ENCODE measurements around the gene PTGES3L. TPM values are rescaled to one million over a fixed set of nuclear protein-coding genes. Genes with fewer than 3 reads are reported as not detected.
"Not testable (repeated sequence)": the region's sequence is repeated elsewhere in the genome, so short reads cannot be mapped to it uniquely, and the experiment has no call there.

The PTGES3L gene
- polyA plus RNA-seq, 1 experiment, result 3.3 TPM

DNA sequence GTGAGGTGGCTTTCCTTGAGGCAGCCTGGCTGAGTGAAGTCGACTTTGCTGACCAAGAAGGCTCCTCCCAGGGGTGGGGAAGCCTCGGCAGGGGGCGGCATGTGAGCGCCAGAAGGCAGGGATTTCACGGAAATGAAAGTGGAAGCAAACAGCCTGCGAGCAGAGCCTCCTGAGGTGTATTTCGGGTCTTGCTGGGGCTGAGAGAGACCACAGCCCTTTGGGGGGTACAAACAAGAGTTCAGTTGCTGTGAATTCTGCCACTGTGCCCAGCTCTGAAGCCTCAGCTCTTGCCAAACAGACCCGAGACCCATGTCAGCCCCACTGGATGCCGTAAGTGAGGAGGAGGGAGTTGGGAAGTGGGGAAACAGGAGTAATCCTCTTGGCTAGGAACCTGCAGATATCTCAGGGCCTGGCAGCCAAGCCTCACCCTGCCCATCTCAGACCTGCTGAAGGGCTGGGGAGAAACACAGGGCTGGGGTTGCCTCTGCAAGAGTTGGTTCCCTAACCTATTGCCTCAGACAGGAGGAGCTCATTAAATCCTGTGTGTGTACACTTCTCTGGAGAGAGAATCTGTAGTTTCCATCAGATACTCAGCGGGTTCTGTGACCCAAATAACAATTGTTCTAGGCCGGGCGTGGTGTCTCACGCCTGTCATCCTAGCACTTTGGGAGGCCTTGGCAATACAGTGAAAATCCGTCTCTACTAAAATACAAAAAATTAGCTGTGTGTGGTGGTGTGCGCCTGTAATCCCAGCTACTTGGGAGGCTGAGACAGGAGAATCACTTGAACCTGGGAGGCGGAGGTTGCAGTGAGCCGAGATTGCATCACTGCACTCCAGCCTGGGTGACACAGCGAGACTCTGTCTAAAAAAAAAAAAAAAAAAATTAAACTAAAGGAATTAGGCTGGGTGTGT lies 27.0 kb upstream of the PTGES3L start, which contains the start of gene IFI35:
Gene IFI35, plus strand, starts transcription at position 146 of the 913 bp plus-strand sequence. Its CDS starts 164 bp downstream, at position 310.
- peak; percentile 51 for DNase-seq (ENCODE audit: low read depth)
- peak within 1 kb of the TSS; percentile 58 for H3K4me3 ChIP-seq (ENCODE audit: low read depth, low read length)
- CTCF ChIA-PET, result interaction anchor here (0.5 to 1.5 kb wide), 3 partner anchors 9 to 300 kb away, joined by 3 to 4 read pairs (median 3); partner anchors contain the start of gene RPL27
- TF ChIP-seq, protein P1, sequence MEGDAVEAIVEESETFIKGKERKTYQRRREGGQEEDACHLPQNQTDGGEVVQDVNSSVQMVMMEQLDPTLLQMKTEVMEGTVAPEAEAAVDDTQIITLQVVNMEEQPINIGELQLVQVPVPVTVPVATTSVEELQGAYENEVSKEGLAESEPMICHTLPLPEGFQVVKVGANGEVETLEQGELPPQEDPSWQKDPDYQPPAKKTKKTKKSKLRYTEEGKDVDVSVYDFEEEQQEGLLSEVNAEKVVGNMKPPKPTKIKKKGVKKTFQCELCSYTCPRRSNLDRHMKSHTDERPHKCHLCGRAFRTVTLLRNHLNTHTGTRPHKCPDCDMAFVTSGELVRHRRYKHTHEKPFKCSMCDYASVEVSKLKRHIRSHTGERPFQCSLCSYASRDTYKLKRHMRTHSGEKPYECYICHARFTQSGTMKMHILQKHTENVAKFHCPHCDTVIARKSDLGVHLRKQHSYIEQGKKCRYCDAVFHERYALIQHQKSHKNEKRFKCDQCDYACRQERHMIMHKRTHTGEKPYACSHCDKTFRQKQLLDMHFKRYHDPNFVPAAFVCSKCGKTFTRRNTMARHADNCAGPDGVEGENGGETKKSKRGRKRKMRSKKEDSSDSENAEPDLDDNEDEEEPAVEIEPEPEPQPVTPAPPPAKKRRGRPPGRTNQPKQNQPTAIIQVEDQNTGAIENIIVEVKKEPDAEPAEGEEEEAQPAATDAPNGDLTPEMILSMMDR (IDR thresholded peaks at IDR 0.05; ENCODE audit: insufficient read depth, low read depth, low read length), result peak; percentile 37; the same call in 1 of the 2 replicates
- POLR2A ChIA-PET, result interaction anchor here (0.6 to 1.2 kb wide), 2 partner anchors 9 to 312 kb away, joined by 3 to 4 read pairs; no protein-coding TSS in a partner anchor
- peaks cover 6% of the 10 kb centered on the region for H3K36me3 ChIP-seq (ENCODE audit: control insufficient read depth, insufficient read depth, low read length)
- no peaks in the 10 kb centered on the region for H3K27me3 ChIP-seq (ENCODE audit: control insufficient read depth, insufficient read depth, low read length)

DNA sequence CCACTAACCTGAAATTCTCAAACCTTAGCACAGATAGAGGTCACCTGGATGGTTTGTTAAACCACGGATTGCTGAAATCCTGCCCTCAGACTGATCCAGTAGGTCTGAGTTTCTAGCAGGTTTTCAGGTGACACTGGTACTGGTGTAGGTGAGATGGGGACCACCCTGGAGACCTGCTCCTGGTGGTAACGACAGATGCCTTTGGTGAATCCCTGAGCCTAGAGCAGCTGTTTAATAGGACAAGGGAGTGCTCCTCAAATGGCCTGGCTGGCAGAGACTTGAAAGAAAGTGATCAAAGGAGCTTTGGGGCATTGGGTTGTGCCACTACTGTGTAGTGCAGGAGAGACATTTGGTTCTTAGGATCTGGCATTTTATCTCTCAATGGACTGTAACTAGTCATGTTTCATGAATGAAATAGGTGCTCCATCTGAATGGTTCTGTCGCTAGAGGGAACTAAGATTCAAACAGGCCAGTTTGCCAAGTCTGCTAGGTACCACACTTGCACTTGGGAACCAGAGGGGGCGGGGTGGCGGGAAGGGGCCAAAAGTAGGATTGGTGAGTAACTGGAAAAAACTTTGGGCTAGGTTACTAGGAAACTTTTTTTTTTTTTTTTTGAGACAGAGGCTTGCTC lies 23.8 kb upstream of the PTGES3L start:
- CTCF ChIA-PET, result no interaction called here
- Histone ChIP-seq H3K36me3 (ENCODE audit: control insufficient read depth, insufficient read depth, low read length) (peaks cover 9% of the 10 kb centered on the region), H3K4me3 (ENCODE audit: low read depth, low read length) (no peak overlapping the region), H3K27me3 (ENCODE audit: control insufficient read depth, insufficient read depth, low read length) (no peaks in the 10 kb centered on the region)
- TF ChIP-seq, protein P1 (IDR thresholded peaks at IDR 0.05; ENCODE audit: insufficient read depth, low read depth, low read length), result no peak
- DNase-seq (ENCODE audit: low read depth), result no peak
- POLR2A ChIA-PET, result no interaction called here

DNA sequence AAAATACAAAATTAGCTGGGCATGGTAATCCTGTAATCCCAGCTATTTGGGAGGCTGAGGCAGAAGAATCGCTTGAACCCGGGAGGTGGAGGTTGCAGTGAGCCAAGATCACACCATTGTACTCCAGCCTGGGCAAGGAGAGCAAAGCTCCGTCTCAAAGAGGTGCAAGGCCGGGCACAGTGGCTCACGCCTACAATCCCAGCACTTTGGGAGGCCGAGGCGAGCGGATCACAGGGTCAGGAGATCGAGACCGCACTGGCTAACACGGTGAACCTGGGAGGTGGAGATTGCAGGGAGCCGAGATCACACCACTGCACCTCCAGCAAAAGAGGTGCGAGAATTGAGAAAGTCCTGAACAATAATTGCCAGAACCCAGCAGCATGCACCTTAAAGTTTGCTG lies 21.0 kb upstream of the PTGES3L start:
- DNase-seq (ENCODE audit: low read depth); H3K36me3 ChIP-seq (ENCODE audit: control insufficient read depth, insufficient read depth, low read length); H3K4me3 ChIP-seq (ENCODE audit: low read depth, low read length); H3K27me3 ChIP-seq (ENCODE audit: control insufficient read depth, insufficient read depth, low read length): not testable (repeated sequence)
- CTCF ChIA-PET, result interaction anchor here (0.9 kb wide), 1 partner anchor 24 kb away, joined by 4 read pairs; no protein-coding TSS in a partner anchor
- POLR2A ChIA-PET, result interaction anchor here (0.7 kb wide), 1 partner anchor 174 kb away, joined by 5 read pairs; no protein-coding TSS in a partner anchor

DNA sequence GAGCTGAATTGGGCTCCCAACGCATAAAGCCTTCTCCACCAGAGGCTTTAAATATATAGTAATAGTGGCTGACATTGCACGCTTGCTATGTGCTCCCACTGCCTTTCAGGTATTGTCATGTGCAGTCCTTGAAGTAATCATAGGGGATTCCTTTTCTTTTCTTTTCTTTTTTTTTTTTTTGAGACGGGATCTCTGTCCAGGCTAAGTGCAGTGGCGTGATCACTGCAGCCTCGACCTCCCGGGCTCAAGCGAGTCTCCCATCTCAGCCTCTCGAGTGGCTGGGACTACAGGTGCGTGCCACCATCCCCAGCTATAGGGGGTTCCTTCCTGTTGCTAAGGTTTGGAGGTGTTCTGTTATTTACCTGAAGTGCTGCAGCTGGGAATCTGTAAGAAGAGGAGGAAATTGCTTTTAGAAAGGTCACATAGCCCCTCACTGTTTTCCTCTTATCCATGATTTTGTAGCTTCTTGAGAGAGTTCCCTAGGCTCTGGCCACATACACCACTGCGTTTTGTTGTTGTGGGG lies 19.2 kb upstream of the PTGES3L start:
- H3K36me3 ChIP-seq (ENCODE audit: control insufficient read depth, insufficient read depth, low read length), result peaks cover 9% of the 10 kb centered on the region

More for the DNA sequence above, 19.2 kb upstream of the PTGES3L start:
- ChIA-PET CTCF (interaction anchor here (0.6 to 2.2 kb wide), 5 partner anchors 12 to 336 kb away, joined by 3 to 16 read pairs (median 5); partner anchors contain the start of gene AOC2), POLR2A (no interaction called here)
- TF ChIP-seq, protein P1 (IDR thresholded peaks at IDR 0.05; ENCODE audit: insufficient read depth, low read depth, low read length), result no peak
- Histone ChIP-seq H3K27me3 (ENCODE audit: control insufficient read depth, insufficient read depth, low read length) (no peaks in the 10 kb centered on the region), H3K4me3 (ENCODE audit: low read depth, low read length) (peak overlapping the region; percentile 91)
- DNase-seq (ENCODE audit: low read depth), result no peak

Data from BJ (cell line).